VCaP (cell line): ENCODE data around the gene TPO.
"Not testable (repeated sequence)": the region's sequence is repeated elsewhere in the genome, so short reads cannot be mapped to it uniquely, and the experiment has no call there.

Source experiments
- H3K27ac ChIP-seq: fragments of 450-650 bp; 2 replicates; pipeline ENCODE4 v1.5.1; 2017
- CTCF ChIP-seq: fragments of 450-650 bp; conservative IDR thresholded peaks from 2 replicates; pipeline ENCODE4 v1.5.1; 2017; ENCODE audit warnings: mild to moderate bottlenecking, moderate library complexity

TPO gene

GRCh38 chr2:1486670-1487069, 73.4 kb downstream of the TPO start:
- no peak for TF ChIP-seq CTCF
- no peak overlapping the region for H3K27ac ChIP-seq

GRCh38 chr2:1487758-1488157, 74.5 kb downstream of the TPO start:
- no peak for TF ChIP-seq CTCF
- no peak overlapping the region for H3K27ac ChIP-seq

- no peak for TF ChIP-seq CTCF
- no peak overlapping the region for H3K27ac ChIP-seq
Measured at GRCh38 chr2:1488181-1488671, 75.0 kb downstream of the TPO start.

- no peak overlapping the region for H3K27ac ChIP-seq
Measured at GRCh38 chr2:1488851-1489250, 75.6 kb downstream of the TPO start.

GRCh38 chr2:1489486-1489885, 76.2 kb downstream of the TPO start:
- no peak overlapping the region for H3K27ac ChIP-seq
- TF ChIP-seq CTCF, result no peak

More at GRCh38 chr2:1488851-1489250, 75.6 kb downstream of the TPO start:
- no peak for TF ChIP-seq CTCF

GRCh38 chr2:1490381-1490780, 77.1 kb downstream of the TPO start:
- not testable (repeated sequence) for H3K27ac ChIP-seq

- TF ChIP-seq CTCF, result no peak
- no peak overlapping the region for H3K27ac ChIP-seq
Measured at GRCh38 chr2:1491751-1492150, 78.5 kb downstream of the TPO start.

- not testable (repeated sequence) for H3K27ac ChIP-seq
Measured at GRCh38 chr2:1492231-1492630, 79.0 kb downstream of the TPO start.
